ENCODE data around the gene EME1. TPM values are rescaled to one million over a fixed set of nuclear protein-coding genes. Genes with fewer than 3 reads are reported as not detected.

EME1 gene
- total and polyA plus RNA-seq, 2 donors (not counting 3 experiments of a cell fraction or from before 2014, with no cell fraction given): 5.6 to 9.1 TPM

- dilution Hi-C loops (cut with MboI; ENCODE audit: extremely low pct_ligation_motif_present, low sequenced_read_pairs): no loop called here
- no peak overlapping the region for H3K4me2 ChIP-seq (ENCODE audit: insufficient read depth, low read length)
- H3K9me1 ChIP-seq (replicated peaks; ENCODE audit: control insufficient read depth, extremely low read depth, insufficient read depth, low read length): no peaks in the 10 kb centered on the region
- ChIA-PET CTCF (interaction anchor here (1.3 kb wide), 1 partner anchor 9 kb away, joined by 5 read pairs; no protein-coding TSS in a partner anchor), POLR2A (no interaction called here)
- H4K20me1 ChIP-seq (replicated peaks; ENCODE audit: control insufficient read depth, extremely low read depth, insufficient read depth, low read length): no peaks in the 10 kb centered on the region
- FAIRE-seq: no peak
- H3K79me2 ChIP-seq (ENCODE audit: control insufficient read depth, insufficient read depth, low read length): no peaks in the 10 kb centered on the region
- H3K9me3 ChIP-seq (replicated peaks; ENCODE audit: control insufficient read depth, insufficient read depth, low read length): no peaks in the 10 kb centered on the region
- no peak for DNase-seq (ENCODE audit: low read depth, low spot score)
- H3K27ac ChIP-seq (ENCODE audit: insufficient read depth, low read depth, low read length): no peak overlapping the region
- no TSS peak for BruUV-seq (replicated peaks)
- intact Hi-C loops (cut with micrococcal nuclease): no loop called here
- no peaks in the 10 kb centered on the region for H3K4me1 ChIP-seq (ENCODE audit: control insufficient read depth, extremely low read depth, insufficient read depth, low read length)
- no peak overlapping the region for H2AFZ ChIP-seq (ENCODE audit: low read depth, low read length)
- no peak overlapping the region for H3K9ac ChIP-seq (replicated peaks; ENCODE audit: extremely low read depth, insufficient read depth, low read length)
- H3K36me3 ChIP-seq (ENCODE audit: control insufficient read depth in 2 of 2, extremely low read depth in 1 of 2, insufficient read depth in 2 of 2, low read length in 2 of 2): peaks cover 3 to 39% of the 10 kb centered on the region in 2 experiments
- no peak overlapping the region for H3K4me3 ChIP-seq (replicated peaks in 1 of 3; ENCODE audit: insufficient read depth in 1 of 3, low read depth in 1 of 3, low read length in 3 of 3)
- no peaks in the 10 kb centered on the region for H3K27me3 ChIP-seq (ENCODE audit: control insufficient read depth in 2 of 2, insufficient read depth in 2 of 2, low read length in 2 of 2)
- TF ChIP-seq JUN (IDR thresholded peaks at IDR 0.05; ENCODE audit: borderline replicate concordance, insufficient read depth, insufficient read length, low read depth) (no peak), MYC (IDR thresholded peaks at IDR 0.05; ENCODE audit: low read depth, low read length) (no peak), POLR2A (IDR thresholded peaks at IDR 0.05; ENCODE audit: low read depth, low read length) (no peak), EZH2 (IDR thresholded peaks at IDR 0.05; ENCODE audit: borderline replicate concordance, low read depth, low read length, severe bottlenecking) (no peak), POLR2AphosphoS5 (IDR thresholded peaks at IDR 0.05; ENCODE audit: insufficient read depth, low read depth, low read length) (no peak), FOS (IDR thresholded peaks at IDR 0.05; ENCODE audit: borderline replicate concordance, insufficient read depth, low read length) (no peak), MAX (IDR thresholded peaks at IDR 0.05; ENCODE audit: insufficient read depth, insufficient read length) (no peak), GATA2 (IDR thresholded peaks at IDR 0.05; ENCODE audit: insufficient read depth, insufficient read length, low read depth, low read length) (no peak), CTCF (IDR thresholded peaks at IDR 0.05; ENCODE audit: extremely low read depth in 1 of 2, insufficient read depth in 1 of 2, low read depth in 1 of 2, low read length in 2 of 2) (no peak)
Observed at GRCh38 chr17:50358177-50358576, 14.9 kb upstream of the EME1 start.
